Fibroblast of lung (primary cell): ENCODE data around the gene TRANK1. TPM values are rescaled to one million over a fixed set of nuclear protein-coding genes. Genes with fewer than 3 reads are reported as not detected.

Experiments
- DNase-seq, 2 donors: peaks; one replicate each; pipeline versions ENCODE4 v3.0.0 to v3.0.0-alpha.2; 2010; ENCODE audit warnings: low read depth in 2 of 2
- H2AFZ ChIP-seq: 2 replicates; pipeline ENCODE4 v1.5.1; 2012; ENCODE audit warnings: low read length, control low read depth, inconsistent platforms
- H3K27ac ChIP-seq: 2 replicates; pipeline ENCODE4 v1.5.1; 2011; ENCODE audit warnings: low read length, control low read depth; ENCODE audit not compliant: insufficient read depth
- H3K27me3 ChIP-seq: 2 replicates; pipeline ENCODE4 v1.5.1; 2011; ENCODE audit warnings: mild to moderate bottlenecking, low read length; ENCODE audit not compliant: control insufficient read depth, insufficient read depth
- H3K36me3 ChIP-seq: 2 replicates; pipeline ENCODE4 v1.5.1; 2011; ENCODE audit warnings: low read length; ENCODE audit not compliant: control insufficient read depth, insufficient read depth
- H3K4me1 ChIP-seq: 2 replicates; pipeline ENCODE4 v1.5.1; 2011; ENCODE audit warnings: low read length; ENCODE audit not compliant: control insufficient read depth, insufficient read depth; ENCODE audit errors: extremely low read depth
- H3K4me2 ChIP-seq: 2 replicates; pipeline ENCODE4 v1.5.1; 2011; ENCODE audit warnings: low read length, control low read depth; ENCODE audit not compliant: insufficient read depth; ENCODE audit errors: extremely low read depth
- H3K4me3 ChIP-seq, 4 experiments: fragments of 200-600 bp in 1 of 4; sonication (generic) in 1 of 4; replicated peaks in 1 of 4; 2 replicates each; pipeline ENCODE4 v1.5.1; 2011 to 2016; ENCODE audit warnings: low read length in 4 of 4, low read depth in 3 of 4, mild to moderate bottlenecking in 3 of 4, control low read depth in 2 of 4, inconsistent platforms in 1 of 4, mixed read lengths in 1 of 4; ENCODE audit not compliant: insufficient read depth in 1 of 4; ENCODE audit errors: control extremely low read depth in 1 of 4
- H3K79me2 ChIP-seq: 2 replicates; pipeline ENCODE4 v1.5.1; 2012; ENCODE audit warnings: mild to moderate bottlenecking, low read length, inconsistent platforms; ENCODE audit not compliant: control insufficient read depth, insufficient read depth
- H3K9ac ChIP-seq: 2 replicates; pipeline ENCODE4 v1.5.1; 2011; ENCODE audit warnings: mild to moderate bottlenecking, low read length, control low read depth; ENCODE audit not compliant: insufficient read depth
- H3K9me3 ChIP-seq: 2 replicates; pipeline ENCODE4 v1.5.1; 2012; ENCODE audit warnings: low read depth, low read length; ENCODE audit not compliant: control insufficient read depth, insufficient read depth
- H4K20me1 ChIP-seq: 2 replicates; pipeline ENCODE4 v1.5.1; 2011; ENCODE audit warnings: low read length; ENCODE audit not compliant: control insufficient read depth, insufficient read depth; ENCODE audit errors: extremely low read depth
- EZH2 ChIP-seq: IDR thresholded peaks from 2 replicates; pipeline ENCODE4 v1.5.1; 2012; ENCODE audit warnings: low read length, control low read depth, mild to moderate bottlenecking; ENCODE audit errors: missing control alignments
- polyA plus RNA-seq, 2 donors: library from polyadenylated mRNA; depleted of rRNA in 1 of 2; stranded (reverse) in 1 of 2; unstranded in 1 of 2; fragments of >200 nt; gene quantifications; 2 replicates each; pipeline ENCODE4 v1.2.1, GENCODE V29; 2011 to 2012; ENCODE audit warnings: missing spikeins in 1 of 2
- total RNA-seq: library from RNA; depleted of rRNA; stranded (reverse); fragments of >200 nt; gene quantifications from 2 replicates; pipeline ENCODE4 v1.2.1, GENCODE V29; 2014
- TF ChIP-seq, protein P1 (sequence below), 2 donors: IDR thresholded peaks in 1 of 2; conservative IDR thresholded peaks in 1 of 2; 1 replicate in 1 of 2; 2 replicates in 1 of 2; pipeline ENCODE4 v1.5.1; 2011 to 2012; ENCODE audit warnings: low read length in 2 of 2, control low read depth in 1 of 2, inconsistent platforms in 1 of 2, low read depth in 1 of 2, mild to moderate bottlenecking in 1 of 2

TRANK1 gene
- total and polyA plus RNA-seq, 2 donors (not counting 1 experiment from before 2014, with no cell fraction given), result 9.1 to 28.6 TPM

DNA sequence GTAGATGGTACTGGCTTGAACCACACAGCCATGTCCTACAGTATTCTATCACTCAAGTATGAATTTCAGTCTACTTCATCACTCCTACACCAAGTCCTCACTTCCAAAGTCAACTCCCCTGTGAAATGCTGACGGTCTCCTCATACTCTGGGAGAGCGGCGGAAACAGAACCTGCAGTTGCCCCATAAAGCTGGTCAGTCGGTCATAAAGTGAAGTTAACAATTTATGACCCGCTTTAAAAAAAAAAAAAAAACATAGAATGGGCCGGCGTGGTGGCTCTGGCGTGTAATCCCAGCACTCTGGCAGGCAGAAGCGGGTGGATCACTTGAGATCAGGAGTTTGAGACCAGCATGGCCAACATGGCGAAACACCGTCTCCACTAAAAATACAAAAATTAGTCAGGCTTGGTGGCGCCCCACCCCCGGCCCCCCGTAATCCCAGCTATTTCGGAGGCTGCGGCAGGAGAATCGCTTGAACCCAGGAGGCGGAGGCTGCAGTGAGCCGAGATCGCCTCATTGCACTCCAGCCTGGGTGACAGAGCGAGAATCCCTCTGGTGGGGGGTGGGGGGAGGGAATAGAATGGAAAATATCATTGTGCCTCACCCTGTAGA, 2.1 kb downstream of the TRANK1 start:
- no peaks in the 10 kb centered on the region for H4K20me1 ChIP-seq
- no peaks in the 10 kb centered on the region for H3K27me3 ChIP-seq
- DNase-seq, result no peak
- TF ChIP-seq, protein P1, sequence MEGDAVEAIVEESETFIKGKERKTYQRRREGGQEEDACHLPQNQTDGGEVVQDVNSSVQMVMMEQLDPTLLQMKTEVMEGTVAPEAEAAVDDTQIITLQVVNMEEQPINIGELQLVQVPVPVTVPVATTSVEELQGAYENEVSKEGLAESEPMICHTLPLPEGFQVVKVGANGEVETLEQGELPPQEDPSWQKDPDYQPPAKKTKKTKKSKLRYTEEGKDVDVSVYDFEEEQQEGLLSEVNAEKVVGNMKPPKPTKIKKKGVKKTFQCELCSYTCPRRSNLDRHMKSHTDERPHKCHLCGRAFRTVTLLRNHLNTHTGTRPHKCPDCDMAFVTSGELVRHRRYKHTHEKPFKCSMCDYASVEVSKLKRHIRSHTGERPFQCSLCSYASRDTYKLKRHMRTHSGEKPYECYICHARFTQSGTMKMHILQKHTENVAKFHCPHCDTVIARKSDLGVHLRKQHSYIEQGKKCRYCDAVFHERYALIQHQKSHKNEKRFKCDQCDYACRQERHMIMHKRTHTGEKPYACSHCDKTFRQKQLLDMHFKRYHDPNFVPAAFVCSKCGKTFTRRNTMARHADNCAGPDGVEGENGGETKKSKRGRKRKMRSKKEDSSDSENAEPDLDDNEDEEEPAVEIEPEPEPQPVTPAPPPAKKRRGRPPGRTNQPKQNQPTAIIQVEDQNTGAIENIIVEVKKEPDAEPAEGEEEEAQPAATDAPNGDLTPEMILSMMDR (conservative IDR thresholded peaks at IDR 0.05 in 1 of 2, IDR thresholded peaks at IDR 0.05 in 1 of 2; ENCODE audit: low read depth in 1 of 2, low read length in 2 of 2), result no peak
- no peak for TF ChIP-seq EZH2
- H3K27ac ChIP-seq, result no peak overlapping the region
- H2AFZ ChIP-seq, result no peak overlapping the region
- no peaks in the 10 kb centered on the region for H3K9me3 ChIP-seq
- peaks cover 5% of the 10 kb centered on the region for H3K4me1 ChIP-seq
- H3K79me2 ChIP-seq, result no peaks in the 10 kb centered on the region
- no peak overlapping the region for H3K4me3 ChIP-seq
- H3K4me2 ChIP-seq, result no peak overlapping the region
- H3K36me3 ChIP-seq, result no peaks in the 10 kb centered on the region
- H3K9ac ChIP-seq, result no peak overlapping the region

DNA sequence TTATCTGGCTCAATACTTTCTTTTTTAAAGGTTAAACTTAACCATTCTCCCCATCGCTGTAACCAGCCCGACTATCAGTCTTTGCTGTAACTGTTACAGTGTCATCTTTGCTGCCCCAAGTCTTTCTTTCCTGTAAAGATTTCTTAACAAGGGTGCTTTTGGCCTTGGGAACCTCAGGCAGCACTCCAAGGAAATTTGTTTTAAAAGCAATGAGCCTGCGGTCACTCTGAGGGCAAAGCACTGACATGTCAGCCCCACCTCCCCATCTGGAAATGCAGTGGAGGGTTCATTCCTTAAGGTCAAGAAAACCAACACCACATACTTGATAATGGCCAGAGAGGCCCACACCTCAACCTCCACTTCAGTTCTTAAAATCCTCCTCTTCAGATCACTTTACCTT, 3.2 kb downstream of the TRANK1 start:
- Histone ChIP-seq H3K9me3 (no peaks in the 10 kb centered on the region), H3K27ac (no peak overlapping the region), H3K4me1 (peaks cover 7% of the 10 kb centered on the region), H4K20me1 (no peaks in the 10 kb centered on the region), H3K79me2 (no peaks in the 10 kb centered on the region), H3K27me3 (no peaks in the 10 kb centered on the region), H2AFZ (no peak overlapping the region), H3K4me2 (no peak overlapping the region), H3K9ac (no peak overlapping the region), H3K4me3 (no peak overlapping the region), H3K36me3 (no peaks in the 10 kb centered on the region)
- TF ChIP-seq EZH2, result no peak
- TF ChIP-seq, protein P1 (conservative IDR thresholded peaks at IDR 0.05 in 1 of 2, IDR thresholded peaks at IDR 0.05 in 1 of 2; ENCODE audit: low read depth in 1 of 2, low read length in 2 of 2), result no peak
- peak; percentile 38 to 56 for DNase-seq

DNA sequence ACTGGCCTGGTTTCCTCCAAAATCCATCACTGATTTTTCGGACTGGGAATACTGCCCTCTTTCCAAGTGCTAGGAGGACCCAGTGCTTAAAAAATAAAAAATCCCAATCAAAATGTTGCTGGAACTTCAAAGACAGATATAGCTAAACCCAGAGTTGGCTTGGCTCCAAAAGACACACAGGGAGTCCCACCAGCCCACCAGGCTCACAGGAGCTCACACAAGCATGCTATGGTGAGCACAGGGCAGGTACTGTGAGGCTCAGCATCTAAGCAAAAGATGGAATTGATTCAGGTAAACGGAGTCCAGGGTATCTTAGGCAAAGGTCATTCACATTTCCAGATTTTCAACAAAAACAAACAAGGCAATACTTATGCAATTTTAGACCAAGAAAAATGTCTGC, 3.7 kb downstream of the TRANK1 start:
- DNase-seq, result no peak
- Histone ChIP-seq H3K36me3 (no peaks in the 10 kb centered on the region), H3K79me2 (no peaks in the 10 kb centered on the region), H3K27me3 (no peaks in the 10 kb centered on the region), H3K4me1 (peaks cover 7% of the 10 kb centered on the region), H2AFZ (no peak overlapping the region), H3K27ac (no peak overlapping the region), H3K9me3 (no peaks in the 10 kb centered on the region), H3K9ac (no peak overlapping the region), H3K4me3 (no peak overlapping the region), H4K20me1 (no peaks in the 10 kb centered on the region), H3K4me2 (peak overlapping the region; percentile 51)
- no peak for TF ChIP-seq EZH2
- TF ChIP-seq, protein P1 (conservative IDR thresholded peaks at IDR 0.05 in 1 of 2, IDR thresholded peaks at IDR 0.05 in 1 of 2; ENCODE audit: low read depth in 1 of 2, low read length in 2 of 2), result no peak
